NB4 (cell line): Measurements from ENCODE around the gene PDZRN3.
"Not testable (repeated sequence)": the region's sequence is repeated elsewhere in the genome, so short reads cannot be mapped to it uniquely, and the experiment has no call there.

Source experiments
- DNase-seq: peaks from one replicate; pipeline ENCODE4 v3.0.0; 2010; ENCODE audit warnings: low read depth
- H3K4me3 ChIP-seq: one replicate; pipeline ENCODE4 v1.5.1; 2011; ENCODE audit warnings: mild to moderate bottlenecking, low read depth, low read length, moderate library complexity
- MYC ChIP-seq: IDR thresholded peaks from 2 replicates; pipeline ENCODE4 v1.6.1; 2011; ENCODE audit warnings: low read depth, low read length
- POLR2A ChIP-seq: IDR thresholded peaks from 2 replicates; pipeline ENCODE4 v1.6.1; 2011; ENCODE audit warnings: mild to moderate bottlenecking; ENCODE audit not compliant: insufficient read length; ENCODE audit errors: extremely low read depth
- TF ChIP-seq, protein P1 (sequence below): IDR thresholded peaks from 2 replicates; pipeline ENCODE4 v1.6.1; 2011; ENCODE audit warnings: low read depth, low read length
- TF ChIP-seq, protein P2 (sequence below): IDR thresholded peaks from one replicate; pipeline ENCODE4 v1.5.1; 2012; ENCODE audit warnings: low read depth, low read length

The PDZRN3 gene

DNA sequence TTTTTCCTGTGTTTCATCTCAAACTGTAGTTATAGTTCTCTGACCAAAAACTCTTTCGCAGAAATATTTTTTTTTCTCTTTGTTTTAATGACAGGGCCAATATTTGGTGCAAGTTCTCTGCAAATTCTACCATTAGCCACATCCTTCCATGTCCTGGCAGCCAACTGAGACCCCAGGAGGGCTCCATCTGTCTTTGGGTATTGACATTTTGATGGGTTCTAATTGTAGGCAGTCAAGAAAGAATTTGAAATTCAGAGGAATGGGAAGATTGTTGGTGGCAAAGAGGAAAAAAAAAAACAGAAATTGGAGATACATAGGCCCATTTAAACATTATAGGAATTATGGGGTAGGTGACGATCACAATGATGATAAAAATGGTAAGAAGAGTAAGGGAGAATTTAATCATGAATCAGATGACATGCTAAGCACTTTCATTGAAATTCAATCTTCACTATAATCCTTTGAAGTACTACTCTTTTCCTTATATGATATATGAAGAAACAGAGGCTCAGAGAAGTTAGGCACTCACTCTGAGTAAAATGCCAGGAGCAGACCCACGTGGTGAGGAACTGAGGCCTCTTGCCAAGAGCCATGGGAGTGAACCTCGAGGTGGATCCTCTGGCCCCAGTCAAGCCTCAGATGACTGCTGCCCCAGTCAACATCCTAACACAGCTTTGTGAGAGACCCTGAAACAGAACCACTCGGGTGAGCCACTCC is 151.4 kb downstream of the PDZRN3 start:
- DNase-seq = no peak
- TF ChIP-seq, protein P1, sequence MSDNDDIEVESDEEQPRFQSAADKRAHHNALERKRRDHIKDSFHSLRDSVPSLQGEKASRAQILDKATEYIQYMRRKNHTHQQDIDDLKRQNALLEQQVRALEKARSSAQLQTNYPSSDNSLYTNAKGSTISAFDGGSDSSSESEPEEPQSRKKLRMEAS = no peak
- TF ChIP-seq, protein P2, sequence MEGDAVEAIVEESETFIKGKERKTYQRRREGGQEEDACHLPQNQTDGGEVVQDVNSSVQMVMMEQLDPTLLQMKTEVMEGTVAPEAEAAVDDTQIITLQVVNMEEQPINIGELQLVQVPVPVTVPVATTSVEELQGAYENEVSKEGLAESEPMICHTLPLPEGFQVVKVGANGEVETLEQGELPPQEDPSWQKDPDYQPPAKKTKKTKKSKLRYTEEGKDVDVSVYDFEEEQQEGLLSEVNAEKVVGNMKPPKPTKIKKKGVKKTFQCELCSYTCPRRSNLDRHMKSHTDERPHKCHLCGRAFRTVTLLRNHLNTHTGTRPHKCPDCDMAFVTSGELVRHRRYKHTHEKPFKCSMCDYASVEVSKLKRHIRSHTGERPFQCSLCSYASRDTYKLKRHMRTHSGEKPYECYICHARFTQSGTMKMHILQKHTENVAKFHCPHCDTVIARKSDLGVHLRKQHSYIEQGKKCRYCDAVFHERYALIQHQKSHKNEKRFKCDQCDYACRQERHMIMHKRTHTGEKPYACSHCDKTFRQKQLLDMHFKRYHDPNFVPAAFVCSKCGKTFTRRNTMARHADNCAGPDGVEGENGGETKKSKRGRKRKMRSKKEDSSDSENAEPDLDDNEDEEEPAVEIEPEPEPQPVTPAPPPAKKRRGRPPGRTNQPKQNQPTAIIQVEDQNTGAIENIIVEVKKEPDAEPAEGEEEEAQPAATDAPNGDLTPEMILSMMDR = no peak
- TF ChIP-seq MYC = no peak
- TF ChIP-seq POLR2A = no peak
- no peak overlapping the region for H3K4me3 ChIP-seq

DNA sequence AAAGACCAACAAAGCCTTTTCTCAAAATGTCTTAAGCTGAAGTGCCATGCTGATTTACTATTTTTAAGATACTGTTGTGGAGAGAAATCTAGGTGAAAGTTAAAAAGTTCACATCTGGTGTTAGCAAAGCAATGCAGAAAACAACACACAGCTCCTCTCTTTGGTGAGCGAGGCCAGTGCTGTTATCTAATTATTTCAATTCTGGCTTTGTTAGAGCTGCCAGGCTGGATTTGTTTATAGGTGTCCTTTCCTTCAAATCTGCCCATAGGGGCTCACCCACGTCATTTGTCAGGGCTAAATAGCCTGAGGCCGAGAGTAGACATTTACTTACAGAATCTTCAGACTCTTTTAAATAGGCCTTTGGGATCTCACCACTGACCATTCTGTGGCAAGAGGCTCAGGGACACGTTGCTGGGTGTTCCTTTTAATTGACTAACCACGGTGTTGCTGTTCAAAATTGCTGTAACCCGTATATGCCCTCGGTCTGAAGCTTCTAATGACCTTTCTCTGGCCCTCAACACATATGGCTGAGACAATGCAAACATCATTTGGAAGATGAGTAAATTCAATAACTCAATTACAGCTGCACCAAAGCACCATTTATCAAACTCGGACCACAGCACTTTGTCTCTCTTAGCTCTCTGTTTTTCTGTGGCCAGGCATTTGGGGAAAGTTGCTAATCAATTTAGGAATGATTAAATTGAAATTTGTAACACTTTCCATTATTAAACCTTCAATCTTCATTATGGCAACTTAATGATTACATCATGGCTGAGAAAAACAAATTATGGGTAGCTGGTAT is 152.6 kb downstream of the PDZRN3 start:
- no peak for DNase-seq
- TF ChIP-seq MYC = no peak
- no peak overlapping the region for H3K4me3 ChIP-seq

- DNase-seq = no peak
These were observed 153.9 kb downstream of the PDZRN3 start for GRCh38 chr3:73470860-73471259.

GRCh38 chr3:73469331-73469730 is 155.4 kb downstream of the PDZRN3 start:
- DNase-seq = no peak
- no peak for TF ChIP-seq POLR2A
- no peak for TF ChIP-seq MYC
- TF ChIP-seq, protein P2 = no peak
- TF ChIP-seq, protein P1 = no peak
- H3K4me3 ChIP-seq = no peak overlapping the region

More at GRCh38 chr3:73470860-73471259, 153.9 kb downstream of the PDZRN3 start:
- TF ChIP-seq, protein P1 = no peak
- TF ChIP-seq POLR2A = no peak
- no peak for TF ChIP-seq MYC
- TF ChIP-seq, protein P2 = no peak
- no peak overlapping the region for H3K4me3 ChIP-seq

DNA sequence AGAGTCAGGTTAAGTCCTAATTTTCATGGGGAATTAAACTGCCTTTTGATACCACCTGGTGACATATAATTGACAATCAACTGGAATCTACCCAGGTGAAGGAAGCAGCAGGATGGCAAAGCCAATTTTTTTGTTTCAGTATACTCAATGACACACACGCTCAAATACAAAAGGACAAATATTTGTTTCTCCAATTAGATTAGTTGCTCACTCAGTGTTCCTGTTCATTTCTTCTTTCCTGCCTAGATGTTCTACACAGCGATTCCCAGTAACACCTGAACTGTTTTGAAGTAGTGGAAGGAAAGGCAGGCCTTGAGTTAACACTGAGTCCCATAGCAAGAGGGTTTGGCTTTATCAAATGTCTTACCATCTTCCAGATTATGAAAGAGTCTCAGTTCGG is 157.5 kb downstream of the PDZRN3 start:
- TF ChIP-seq, protein P2 = no peak
- TF ChIP-seq, protein P1 = no peak
- TF ChIP-seq POLR2A = no peak
- no peak for TF ChIP-seq MYC
- no peak for DNase-seq
- H3K4me3 ChIP-seq = no peak overlapping the region

DNA sequence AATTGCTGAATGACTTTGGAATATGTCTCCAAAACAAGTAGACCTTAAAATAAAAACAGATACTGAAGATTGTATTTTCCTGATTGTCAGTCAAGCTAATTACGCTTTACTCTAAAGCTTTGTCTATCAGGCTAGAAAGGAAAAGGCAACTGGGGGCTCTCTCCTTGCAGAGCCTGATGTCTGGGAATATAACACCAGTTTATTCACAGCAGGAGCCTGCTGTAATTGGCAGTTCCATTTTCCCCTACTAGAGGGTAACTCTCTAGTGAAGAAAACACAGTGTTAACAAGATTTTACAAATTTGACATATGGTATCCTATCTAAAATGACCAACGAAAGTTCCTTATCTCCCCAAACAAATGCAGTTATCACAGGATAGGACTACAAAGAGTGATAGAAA is 158.8 kb downstream of the PDZRN3 start:
- TF ChIP-seq, protein P1 = no peak
- no peak for TF ChIP-seq POLR2A
- TF ChIP-seq, protein P2 = no peak
- no peak for TF ChIP-seq MYC
- no peak overlapping the region for H3K4me3 ChIP-seq
- DNase-seq = no peak

GRCh38 chr3:73464126-73464525 is 160.6 kb downstream of the PDZRN3 start:
- H3K4me3 ChIP-seq, DNase-seq: not testable (repeated sequence)
